GM18507 (cell line): ENCODE results near the gene ZDHHC8.
A peak's percentile ranks its signal among the peaks of the same experiment; 100 is the strongest.

ENCODE experiments used
- DNase-seq: peaks from one replicate; pipeline ENCODE4 v3.0.0; 2011; ENCODE audit warnings: low read depth; ENCODE audit not compliant: insufficient read length; ENCODE audit errors: extremely low spot score
- FAIRE-seq: peaks from 2 replicates; lab custom pipeline; 2011; peaks lifted over from hg19 to GRCh38; lab: Jason Lieb, UNC

The ZDHHC8 gene

DNA sequence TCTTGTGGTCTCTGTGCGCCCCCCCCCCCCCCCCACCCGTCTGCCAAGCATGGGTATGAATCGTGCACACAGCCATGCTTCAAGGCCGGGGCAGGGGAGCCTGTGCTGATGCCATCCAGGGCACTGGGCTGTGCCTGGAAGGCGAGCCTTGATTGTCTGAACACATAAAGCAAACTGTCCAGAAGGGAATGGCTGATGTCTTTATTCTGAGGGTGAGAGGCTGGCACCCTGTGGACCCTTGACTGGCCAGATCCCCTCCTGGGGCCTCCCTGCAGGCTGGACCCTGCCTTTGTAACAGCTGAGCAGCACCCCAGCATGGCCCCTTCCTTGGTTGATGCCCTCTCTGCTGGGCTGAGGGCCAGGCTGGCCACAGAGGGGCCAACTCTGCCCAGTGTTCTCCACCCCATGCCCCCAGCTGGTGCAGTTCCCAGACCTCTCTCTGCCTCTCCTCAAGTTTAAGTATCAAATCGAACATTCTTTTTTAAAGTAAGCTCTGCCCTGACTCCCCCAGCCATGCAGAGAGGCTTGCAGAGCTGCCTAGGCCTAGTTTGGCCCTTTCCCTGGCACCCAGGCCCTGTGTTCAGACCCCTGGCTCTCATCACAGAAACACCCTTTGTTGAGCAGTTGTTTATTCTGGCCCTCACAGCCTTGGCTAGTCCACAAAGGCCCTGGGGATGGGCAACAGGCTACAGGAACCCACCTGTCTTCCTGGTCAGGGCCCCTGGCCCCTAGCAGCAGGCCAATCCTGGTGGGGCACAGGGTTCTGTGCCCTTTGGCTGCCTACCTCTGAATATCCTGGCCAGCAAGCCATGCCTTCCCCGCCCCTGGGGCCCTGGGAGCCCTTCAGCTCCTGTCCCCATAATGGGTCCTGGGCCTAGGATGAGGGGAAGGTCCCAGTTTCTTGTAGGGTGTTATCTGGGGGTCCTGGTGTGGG is 19.6 kb upstream of the ZDHHC8 start:
- DNase-seq (no peak), FAIRE-seq (no peak)

DNA sequence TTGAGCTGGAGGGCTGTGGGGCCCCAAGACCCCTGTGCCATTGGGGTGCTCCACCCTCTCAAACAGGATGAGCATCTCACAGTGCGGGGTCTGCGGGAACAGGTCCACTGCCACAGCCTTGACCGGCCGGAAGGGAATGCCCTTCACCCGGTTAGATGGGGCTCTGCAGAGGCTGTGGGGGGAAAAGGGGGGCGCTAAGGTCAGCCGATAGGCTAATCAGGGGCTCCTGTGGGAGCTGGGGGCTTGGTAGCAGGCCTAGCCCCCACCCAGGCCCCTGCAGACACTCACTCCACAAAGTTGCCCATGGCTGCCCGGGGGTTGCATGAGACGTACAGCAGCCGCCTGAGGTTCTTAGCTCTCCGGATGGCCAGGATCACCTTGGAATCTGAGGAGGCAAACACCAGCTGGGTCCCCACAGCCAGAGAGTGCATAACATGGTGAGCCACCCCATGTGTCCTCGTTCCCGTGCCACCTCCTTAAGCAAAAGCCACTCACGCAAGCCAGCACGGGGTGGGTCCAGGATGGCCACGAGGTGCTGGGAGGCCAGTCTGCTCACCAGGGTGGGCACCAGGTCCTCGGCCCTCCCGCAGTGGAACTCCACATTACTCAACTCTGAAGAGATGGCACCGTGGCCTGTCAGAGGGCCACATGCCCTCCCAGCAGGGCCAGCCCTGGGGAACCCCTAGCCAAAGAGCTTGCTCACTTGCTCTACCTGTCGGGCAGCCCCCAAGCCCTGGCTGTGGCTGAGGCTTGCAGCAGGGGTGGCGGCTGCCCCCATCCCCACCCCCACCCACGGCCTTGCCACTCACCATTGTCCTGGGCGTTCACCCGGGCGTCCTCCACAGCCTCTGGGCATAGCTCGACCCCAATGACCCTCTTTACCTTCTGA is 18.7 kb upstream of the ZDHHC8 start:
- no peak for FAIRE-seq
- DNase-seq: no peak

DNA sequence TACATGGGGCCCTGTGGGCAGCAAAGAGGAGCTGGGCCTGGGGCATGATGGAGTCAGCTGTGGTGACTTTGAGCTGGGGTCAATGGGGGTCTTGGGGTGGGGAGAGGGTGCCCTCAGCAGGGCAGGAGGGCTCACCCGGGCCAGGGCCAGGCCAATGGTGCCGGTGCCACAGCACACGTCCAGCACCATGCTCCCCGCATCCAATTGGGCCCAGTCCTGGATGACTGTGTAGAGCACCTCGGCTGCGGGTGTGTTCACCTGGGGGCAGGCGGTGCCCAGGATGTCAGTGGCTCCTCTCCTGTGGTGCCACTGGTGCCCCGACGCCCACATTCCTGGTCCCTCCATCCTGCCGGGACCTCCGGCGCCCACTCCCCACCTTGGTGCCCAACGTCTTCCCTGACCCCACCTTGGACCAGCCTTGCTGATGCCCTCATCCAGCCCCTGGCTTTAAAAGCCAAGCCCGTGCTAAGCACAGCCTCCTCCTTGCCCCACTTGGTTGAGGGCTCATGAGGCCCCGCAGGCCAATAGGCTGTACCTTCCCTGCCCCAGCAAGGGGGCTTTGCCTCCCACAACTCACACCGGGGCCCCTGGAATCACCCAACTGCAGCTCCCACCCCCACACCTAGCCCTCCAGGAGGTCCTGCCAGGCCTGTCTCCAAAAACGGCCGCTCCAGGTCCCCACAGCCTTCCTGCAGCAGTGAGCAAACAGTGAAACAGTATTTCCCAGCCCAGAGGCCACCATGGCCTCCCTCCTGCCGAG is 17.9 kb upstream of the ZDHHC8 start:
- DNase-seq (no peak), FAIRE-seq (no peak)

DNA sequence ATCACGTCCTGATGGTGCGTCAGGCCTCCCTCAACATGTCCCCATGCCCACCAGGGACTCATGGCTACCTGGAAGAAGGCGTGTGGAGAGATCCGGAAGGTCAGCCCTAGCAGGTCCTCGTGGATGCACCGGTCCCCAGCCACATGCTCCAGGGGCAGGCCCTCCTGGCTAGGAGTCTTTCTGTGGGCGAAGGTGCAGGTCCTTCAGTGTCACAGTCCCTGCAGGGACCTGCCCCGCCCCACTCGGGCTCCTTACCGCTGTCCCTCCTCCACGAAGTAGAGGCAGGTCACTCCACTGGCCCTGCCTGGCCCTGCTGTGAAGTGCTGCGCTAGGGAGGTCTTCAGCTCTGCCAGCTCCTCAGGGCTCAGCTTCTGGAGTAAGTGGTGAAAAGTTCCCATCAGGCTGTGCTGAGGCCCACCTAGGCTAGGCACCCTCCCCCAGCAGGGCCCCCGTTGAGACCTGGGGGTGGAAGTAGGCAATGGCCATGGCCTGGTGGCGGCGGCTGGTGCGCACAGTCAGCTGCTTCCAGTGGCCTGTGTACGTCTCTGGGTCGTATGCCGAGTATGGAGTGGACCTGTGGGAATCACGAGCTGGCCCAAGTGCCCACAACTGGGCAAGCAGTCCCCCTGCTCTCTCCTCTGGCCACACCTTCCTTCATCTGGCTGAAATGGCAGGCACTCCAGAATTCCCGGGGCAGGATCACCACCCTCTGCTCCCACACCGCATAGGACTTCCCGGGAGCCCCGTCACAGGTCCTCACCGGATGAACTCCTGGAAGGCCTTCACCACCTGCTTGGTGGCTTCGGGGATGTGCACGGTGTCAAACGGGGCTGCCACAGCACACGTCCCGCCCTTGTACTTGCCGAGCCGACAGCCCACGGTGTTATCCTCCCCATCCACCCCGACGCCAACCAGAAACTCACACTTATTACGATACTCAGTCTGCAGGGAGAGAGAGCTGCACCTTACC is 16.8 kb upstream of the ZDHHC8 start:
- no peak for DNase-seq
- FAIRE-seq: no peak

DNA sequence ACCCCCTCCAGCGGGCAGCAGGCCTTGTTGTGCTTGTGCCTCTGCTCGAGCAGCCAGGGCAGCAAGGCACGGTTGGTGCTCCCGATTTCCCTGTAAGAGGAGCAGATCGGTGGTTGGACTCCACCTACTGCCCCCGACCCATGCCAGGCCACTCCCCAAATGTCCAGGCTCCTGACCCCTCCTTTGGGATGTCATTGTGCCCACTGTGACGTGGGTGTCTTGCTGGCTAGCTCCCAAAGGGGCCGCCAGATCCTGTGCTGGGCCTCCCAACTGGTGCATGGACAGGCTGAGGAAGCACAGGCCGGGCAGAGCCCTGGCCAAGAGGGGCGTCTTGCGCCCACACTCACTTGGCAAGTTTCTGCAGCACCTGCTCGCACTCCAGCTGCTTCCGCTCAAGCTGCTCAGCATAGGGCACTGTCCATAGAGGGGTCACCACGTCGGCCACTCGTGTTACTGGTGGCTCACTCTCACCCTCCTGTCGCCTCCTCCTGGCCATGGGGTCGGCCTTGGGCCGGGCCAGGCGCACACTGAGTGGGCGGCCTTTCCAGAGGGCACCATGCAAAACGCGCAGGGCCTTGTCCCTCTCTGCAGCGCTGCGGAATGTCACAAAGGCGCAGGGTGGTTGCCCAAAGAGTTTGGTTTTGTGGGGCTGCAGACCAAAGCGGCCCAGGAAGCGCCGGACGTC is 15.8 kb upstream of the ZDHHC8 start, which contains the start of gene RANBP1:
Gene RANBP1 (plus strand): TSS at position 414 of the 685 bp plus-strand sequence. CDS start 81 bp downstream, at position 495.
- FAIRE-seq: no peak

DNA sequence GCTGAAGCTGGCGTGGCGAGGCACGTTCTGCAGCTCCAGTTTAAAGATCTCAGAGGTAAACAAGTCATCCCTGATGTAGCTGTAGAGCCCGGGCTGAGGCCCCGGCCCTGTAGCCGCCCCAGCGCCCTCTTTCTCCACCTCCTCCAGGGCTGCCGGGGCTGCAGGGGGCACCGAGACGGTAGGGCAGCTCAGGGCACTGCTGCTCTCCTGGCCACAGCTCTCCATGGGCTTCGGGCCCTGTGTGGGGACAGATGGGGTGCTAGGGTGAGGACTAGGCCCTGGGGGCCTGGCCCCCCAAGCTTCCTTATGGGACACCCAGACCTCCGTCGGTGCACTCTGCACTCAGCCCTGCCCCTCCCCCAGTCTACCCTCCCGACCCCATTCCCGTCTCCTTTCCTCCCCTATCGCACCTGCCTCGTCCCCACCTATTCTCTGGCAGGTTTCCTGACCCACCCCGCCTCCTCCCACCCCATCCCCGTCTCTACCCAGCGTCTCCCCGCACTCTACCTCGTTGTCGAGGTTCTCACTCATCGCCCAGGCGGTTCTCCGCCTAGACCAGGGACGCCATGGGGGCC is 15.1 kb upstream of the ZDHHC8 start:
- FAIRE-seq: no peak

More for the DNA sequence above, 15.8 kb upstream of the ZDHHC8 start, which contains the start of gene RANBP1:
- no peak for DNase-seq

DNA sequence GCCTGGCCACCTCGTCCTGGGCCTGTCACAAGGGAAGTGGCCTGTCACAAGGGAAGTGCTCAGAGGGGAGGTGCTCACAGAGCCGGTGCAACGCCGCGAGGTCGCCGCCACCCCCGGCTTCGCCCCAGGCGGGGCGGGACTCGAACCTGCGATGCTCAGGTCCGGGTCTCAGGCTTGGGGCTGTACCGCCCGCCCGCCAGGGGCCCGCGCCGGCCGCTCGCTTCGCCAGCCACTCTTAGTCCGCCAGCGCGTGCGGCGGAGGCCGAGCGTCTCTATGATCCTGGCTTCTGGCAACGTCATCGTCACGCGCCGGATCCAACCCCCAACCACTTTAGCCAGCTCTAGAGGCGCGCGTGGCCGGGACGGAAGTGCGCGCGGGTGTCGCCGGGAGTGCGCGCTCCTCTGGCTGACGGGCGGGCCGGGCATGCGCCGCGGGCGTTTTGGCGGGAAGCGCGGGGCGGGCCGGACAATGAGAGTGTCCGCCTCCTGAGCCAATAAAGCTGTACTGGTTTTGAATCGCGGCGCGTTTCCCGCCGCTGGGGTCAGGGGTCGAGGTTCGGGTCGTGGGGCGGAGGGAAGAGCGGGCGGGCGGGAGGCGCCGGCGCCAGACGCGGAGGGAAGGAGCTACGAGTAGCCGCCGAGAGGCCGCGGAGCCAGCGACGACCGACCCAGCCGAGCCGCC is 14.5 kb upstream of the ZDHHC8 start, which contains the start of gene TRMT2A:
Gene TRMT2A (minus strand): TSS at position 276 of the 682 bp plus-strand sequence. CDS start 320 bp downstream, outside the sequence.
- FAIRE-seq (peak; percentile 96), DNase-seq (peak; percentile 98)

More for the DNA sequence above, 15.1 kb upstream of the ZDHHC8 start:
- DNase-seq: no peak

DNA sequence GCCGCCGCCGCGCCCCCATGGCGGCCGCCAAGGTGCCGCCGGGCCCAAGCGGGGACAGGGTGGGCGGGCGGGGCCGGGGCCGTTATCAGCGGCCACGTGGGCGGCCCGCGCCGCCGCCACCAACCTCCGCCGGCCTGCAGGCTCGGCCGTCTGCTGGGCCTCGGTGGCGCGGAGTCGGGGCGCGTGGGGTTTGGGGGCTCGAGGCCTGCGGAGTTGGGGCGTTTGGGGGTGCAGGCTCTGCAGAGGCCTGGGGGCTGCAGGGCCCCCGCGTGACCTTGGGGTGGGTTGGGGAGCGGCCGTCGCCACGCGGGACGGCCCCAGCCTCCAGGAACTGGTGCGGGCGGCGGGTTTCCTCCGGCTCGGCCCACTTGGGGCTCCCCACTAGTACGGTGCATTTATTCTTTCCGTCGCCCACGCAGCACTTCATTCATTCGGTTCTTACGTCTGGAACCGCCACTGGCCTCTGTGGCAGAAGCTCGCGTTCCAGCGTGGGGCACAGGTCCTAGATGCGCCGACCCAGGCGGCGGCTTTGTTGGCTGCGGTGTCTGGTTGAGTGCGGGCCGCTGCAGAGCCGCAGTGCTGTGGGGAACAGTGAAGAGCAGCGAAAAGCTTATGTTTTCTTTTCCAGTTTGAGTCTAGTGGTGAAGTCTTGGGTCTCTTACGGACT is 13.8 kb upstream of the ZDHHC8 start:
- FAIRE-seq (no peak), DNase-seq (no peak)

DNA sequence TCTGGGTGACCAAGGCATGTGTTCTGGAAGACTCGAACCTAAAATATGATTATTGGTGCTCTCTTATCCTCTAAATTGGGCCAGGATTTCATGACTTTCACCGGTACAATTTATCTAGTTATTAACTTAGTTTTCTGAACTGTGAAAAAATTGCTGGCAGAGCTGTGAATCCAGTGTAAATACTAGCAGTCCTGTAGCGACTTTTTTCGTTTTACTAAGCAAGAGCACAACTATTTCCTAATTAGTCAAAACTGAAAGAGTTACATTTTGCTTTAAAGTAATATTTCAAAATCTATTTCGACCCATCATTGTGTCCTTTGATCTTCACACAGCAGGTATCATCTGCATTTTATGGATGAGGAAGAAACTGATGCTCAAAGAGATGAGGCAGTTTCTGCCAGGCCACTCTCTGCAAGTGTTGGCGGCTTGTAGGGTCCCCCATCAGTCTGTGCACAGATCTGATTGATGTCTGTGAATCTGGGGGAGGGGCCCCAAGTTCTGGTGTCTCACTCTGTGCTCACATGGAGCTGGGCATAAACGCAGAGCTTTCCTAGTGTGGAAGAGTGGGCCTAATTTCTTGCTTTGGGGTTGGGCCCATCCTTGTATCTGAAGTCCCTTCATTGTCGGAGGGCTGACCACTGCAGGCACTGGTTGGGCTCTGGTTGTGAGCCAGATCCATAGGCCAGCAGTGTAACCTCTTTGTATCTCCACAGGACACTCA is 13.1 kb upstream of the ZDHHC8 start:
- DNase-seq: no peak
- FAIRE-seq: no peak

DNA sequence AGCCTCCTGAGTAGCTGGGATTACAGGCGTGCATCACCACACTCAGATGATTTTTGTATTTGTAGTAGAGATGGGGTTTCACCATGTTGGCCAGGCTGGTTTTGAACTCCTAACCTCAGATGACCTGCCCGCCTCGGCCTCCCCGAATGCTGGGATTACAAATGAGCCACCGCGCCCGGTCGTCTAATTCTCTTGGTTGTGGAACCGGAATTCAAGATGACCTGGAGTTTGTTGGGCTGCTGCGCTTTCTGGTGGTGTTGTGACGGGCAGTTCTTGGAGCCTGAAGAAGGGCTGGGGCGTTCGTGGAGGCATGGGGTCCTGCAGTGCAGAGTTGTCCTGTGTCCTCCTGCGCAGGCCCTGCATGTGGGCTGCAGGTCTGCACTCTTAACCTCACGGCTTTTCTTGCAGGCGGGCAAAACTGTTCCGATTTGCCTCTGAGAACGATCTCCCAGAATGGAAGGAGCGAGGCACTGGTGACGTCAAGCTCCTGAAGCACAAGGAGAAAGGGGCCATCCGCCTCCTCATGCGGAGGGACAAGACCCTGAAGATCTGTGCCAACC is 9.7 kb upstream of the ZDHHC8 start:
- DNase-seq (no peak), FAIRE-seq (no peak)

DNA sequence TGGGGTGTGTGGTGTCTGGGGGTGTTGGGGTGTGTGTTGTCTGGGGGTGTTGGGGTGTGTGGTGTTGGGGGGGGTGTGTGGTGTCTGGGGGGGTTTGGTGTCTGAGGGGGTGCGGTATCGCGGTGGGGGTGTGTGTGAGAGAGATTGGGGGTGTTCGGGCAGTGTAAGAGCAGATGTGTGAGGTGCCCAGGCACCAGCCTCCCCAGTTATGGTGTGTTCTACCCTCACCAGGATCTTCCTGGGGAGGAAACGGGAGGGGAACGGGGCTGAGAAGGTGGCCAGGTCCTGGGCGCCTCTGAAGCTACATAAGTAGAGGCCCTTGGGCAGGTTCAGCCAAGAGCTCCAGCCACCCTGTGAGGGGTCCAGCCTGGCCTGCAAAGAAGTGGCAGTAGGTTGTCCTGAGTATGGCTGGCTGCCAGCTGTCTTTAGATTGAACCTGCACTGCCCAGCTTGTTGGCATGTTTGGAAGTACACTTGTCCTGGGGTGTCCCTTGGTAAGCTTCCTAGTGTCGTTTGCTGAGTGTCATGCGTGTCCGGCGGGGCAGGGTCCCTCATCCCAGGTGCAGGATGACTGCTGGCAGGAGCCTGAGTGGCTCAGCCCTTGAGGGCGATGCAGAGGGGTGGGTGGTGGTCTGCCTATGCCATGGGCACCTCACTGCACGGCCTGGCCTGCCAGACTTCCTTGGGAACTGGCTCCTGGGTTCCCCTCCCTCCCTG is 8.1 kb upstream of the ZDHHC8 start:
- DNase-seq (no peak), FAIRE-seq (no peak)

DNA sequence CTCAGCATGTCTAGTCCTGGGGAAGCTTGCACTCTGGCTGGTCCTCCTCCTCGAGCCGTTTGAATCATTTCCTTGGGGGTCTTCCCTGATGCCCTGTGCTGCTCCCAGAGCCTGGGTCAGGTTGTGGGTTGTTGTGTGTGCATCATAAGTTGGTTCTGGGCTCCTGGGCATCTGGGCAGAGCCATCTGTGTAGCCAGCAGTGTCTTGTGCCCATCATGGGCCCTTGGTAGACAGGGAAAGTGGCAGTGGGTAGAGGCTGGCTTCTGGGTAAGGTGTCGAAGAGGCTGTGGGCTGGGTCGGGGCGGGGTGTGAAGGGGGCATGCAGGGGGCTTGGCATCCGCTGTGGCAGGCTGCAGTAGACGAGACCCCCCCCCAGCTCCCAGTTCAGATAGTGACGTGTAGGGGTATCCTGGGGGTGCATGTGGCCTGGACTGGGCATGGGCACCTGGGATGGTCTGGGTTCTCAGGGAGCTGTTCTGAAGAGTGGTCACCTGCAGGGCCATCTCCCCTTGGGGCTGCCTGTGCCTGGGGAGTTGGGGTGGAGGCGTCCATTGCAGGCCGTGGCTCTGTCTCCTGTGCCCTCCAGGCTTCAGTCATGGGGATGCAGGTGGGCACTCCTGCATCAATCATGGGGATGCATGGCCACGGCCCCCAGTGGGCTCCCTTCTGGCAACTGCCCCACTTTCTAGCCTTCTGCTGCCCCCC is 7.4 kb upstream of the ZDHHC8 start:
- DNase-seq (no peak), FAIRE-seq (no peak)

DNA sequence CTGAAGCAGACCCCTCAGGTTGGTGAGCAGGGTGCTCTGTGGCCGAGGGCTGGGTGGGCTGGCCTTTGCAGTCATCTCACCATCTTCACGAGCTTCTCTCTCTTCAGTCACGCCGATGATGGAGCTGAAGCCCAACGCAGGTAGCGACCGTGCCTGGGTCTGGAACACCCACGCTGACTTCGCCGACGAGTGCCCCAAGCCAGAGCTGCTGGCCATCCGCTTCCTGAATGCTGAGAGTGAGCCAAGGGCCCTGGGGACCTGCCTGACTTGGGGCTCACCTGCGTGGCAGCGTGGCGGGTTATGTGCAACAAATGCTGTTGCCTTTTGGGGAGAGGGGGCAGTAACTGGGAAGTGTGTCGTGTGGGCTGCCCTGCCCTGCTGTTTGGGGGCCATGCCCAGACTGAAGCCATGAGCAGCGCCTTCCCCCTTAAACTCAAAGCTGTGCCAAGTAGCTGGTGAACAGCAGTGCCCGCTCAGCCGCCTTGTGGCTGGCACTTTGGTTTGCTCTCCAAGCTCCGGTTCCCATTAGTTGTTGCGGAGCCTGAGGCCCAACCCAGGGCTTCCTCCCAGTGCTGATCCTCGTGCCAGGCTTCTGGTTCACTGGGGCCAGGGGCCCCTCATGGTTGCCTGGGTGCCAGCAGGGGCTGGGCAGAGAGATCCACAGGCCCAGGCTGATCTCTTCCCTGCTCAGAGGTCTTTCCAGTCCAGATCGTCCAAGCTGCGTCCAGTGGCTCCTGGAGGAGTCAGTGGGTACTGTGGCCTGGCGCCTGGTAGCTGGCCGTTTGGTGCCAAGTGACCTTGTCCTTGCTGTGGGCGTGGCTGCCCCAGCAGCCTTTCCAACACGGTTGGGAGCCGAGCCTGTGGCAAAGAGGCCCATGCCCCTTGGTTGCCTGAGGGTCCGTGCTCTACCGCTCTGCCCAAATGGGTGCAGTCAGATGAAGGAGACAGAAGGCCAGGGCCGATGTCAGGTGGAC is 6.1 kb upstream of the ZDHHC8 start:
- no peak for DNase-seq
- no peak for FAIRE-seq
